ENCODE results near the gene CLIC1. TPM values are rescaled to one million over a fixed set of nuclear protein-coding genes. Genes with fewer than 3 reads are reported as not detected.

The CLIC1 gene
- total RNA-seq = 20.0 TPM

DNA sequence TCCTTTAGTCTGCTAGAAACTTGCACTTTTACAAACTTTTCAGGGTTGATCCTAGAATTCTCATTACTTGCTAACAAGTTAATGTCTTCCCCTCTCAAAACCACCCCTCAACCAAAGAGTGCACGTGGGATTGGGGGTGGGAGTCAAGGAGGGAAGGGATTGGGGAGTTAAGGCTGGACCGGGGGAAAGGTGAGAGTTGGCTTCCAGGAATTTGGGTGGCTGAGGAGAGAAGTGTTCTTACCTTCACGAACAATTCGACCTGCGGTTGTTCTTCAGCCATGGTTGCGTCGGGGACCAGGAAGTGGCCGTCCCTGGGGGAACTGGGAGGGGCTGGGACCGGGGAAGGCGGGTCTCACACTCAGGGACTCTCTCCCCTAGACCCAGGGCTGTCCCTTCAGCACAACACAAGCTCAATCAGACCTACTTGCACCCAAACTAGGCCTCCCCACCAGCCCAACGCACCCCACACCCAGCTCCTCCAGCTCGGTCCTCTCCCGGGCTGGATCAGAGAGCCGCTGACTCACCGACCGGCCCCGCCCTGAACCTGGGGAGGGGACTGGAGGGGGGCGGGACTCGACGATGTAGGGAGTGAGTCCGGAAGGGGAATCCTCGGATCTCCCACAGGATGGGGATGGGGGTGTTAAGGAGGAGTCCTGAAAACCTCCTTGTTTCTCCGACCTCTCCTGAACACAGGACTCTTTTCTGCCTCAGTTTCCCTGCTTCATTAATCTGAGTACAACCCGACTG is at the start of gene CLIC1:
Gene CLIC1 (minus strand): TSS at position 510 of the 747 bp plus-strand sequence. CDS start 230 bp downstream, at position 280.

DNA sequence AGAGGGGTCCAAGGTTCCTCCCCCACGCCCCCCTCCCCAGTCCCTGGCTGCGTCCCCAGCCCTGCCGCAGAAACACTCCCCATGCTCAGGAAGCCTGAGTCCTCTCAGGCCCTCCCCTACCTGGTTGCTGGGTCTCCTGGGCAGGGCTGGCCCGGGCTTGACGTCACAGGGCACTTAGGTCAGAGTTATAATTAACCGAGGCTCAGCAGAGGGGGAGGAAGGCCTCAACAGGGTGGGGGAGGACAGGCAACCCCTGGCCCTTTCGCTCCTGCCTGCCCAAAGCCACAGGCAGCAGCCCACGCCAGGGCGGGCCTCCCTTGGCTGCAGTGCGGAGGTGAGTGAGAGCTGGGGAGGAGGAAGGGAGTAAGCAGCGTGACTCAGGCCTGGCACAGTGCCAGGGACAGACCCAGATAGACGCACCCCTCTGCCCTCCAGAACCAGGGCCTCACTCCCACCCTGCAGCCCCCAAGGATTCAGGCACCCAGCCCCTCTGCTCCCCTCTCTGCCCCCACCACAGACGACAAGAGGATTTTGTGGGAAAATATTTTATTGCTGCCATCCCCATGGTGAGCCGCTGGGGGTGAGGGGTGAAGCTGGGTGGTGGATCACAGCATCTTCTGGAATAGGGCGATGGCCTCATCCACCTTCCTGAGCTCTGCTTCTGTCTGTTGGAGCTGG is 40.8 kb upstream of the CLIC1 start, which contains the start of gene VWA7:
Gene VWA7 (minus strand): TSS at position 340 of the 678 bp plus-strand sequence. CDS start 549 bp downstream, outside the sequence.

DNA sequence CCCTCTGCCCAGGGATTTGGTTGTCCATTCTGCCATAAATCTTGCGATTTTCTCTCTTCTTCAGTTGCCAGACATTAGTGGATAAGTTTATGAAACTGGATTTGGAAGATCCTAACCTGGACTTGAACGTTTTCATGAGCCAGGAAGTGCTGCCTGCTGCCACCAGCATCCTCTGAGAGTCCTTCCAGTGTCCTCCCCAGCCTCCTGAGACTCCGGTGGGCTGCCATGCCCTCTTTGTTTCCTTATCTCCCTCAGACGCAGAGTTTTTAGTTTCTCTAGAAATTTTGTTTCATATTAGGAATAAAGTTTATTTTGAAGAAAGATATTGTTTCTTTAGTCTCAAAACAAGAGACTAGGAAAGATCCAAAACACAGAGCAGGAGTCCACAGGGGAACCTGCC is 26.0 kb upstream of the CLIC1 start, which contains the start of gene SAPCD1:
Gene SAPCD1 (plus strand): TSS at position 301 of the 400 bp plus-strand sequence. CDS start 399 bp downstream, outside the sequence.

DNA sequence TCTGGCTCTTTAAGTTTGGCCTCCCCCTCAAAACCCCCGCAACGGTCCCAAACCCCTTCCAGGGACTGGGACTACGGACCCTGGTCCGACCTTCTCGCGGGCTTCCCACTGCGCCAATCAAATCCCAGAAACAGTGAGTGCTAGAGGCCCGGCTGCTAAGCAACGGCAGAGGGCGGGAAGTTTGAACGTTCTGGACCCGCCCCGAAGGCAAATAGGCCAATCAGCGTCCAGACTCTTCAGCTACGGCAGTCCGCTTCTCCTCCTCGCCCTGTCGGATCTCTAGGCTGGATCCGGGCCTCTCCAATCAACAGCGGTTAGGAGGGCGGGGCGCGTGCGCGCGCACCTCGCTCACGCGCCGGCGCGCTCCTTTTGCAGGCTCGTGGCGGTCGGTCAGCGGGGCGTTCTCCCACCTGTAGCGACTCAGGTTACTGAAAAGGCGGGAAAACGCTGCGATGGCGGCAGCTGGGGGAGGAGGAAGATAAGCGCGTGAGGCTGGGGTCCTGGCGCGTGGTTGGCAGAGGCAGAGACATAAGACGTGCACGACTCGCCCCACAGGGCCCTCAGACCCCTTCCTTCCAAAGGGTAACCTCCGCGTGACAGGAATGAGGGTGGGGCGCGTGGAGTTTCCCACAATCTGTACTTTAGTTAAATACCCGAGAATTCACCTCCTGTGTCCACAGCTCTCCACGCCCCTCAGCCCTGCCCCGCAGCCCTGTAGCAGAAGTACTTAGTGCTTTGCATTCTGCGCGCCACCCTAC is 3.5 kb upstream of the CLIC1 start, which contains the start of gene MSH5:
Gene MSH5 (plus strand): TSS at position 367 of the 758 bp plus-strand sequence. CDS start 462 bp downstream, outside the sequence.

DNA sequence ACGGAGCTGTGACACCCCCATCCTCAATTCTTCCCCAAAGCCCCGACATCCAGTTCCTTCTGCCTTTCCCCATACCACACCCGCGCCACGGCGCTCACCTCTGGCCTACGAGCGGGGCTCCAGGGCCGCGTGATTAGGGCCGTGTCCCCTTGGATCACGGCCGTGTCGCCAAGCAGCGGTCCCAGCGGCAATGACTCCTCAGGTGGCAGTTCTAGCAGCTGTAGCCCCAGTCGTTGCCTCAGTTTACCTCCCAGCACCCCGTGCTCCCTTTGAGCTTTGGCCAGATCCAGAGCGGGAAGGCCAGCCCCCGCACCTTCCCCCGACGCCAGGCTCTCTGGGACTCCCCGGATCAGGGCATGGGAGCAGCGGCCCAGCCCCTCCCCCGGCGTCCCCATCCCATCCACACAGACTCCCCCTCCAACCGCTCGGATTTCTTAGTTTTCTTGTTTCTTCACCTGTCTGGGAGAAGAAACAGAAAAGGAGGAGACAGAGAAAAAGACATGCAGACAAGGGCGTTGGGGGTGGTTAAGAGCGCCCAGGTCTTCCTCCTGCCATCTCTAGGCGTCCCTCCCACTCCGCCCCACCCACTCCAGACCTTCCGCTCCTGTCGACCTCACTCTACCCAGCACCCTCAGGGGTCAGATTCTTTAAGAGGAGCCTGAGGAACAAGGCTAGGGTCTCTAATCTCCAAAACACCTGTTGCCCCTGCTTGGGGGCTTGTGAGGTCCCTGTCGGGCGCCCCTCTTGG is 7.4 kb downstream of the CLIC1 start, which contains the start of gene DDAH2:
Gene DDAH2 (minus strand): TSS at position 533 of the 748 bp plus-strand sequence. CDS start 138 bp downstream, at position 395.

DNA sequence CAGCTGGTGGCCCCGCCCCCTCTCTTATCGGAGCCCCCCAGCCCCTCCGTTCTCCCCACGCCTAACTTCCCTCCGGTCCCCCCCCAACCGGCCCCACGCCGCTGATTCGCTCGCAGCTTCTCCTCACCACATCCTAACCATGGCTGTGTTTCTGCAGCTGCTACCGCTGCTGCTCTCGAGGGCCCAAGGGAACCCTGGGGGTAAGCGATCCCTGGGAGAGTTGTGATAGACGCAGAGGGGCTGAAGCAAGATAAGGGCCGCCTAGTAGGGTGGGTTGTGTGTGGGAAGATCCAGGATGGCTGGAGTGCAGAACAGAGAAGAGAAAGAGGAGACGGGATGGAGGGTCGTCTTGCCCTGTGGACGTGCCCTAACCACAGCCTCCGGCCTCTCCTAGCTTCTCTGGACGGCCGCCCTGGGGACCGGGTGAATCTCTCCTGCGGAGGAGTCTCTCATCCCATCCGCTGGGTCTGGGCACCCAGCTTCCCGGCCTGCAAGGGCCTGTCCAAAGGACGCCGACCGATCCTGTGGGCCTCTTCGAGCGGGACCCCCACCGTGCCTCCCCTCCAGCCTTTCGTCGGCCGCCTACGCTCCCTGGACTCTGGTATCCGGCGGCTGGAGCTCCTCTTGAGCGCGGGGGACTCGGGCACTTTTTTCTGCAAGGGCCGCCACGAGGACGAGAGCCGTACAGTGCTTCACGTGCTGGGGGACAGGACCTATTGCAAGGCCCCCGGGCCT is 12.9 kb downstream of the CLIC1 start, which contains the start of gene MPIG6B:
Gene MPIG6B (plus strand): TSS at position 129 of the 735 bp plus-strand sequence. CDS start 11 bp downstream, at position 140.

DNA sequence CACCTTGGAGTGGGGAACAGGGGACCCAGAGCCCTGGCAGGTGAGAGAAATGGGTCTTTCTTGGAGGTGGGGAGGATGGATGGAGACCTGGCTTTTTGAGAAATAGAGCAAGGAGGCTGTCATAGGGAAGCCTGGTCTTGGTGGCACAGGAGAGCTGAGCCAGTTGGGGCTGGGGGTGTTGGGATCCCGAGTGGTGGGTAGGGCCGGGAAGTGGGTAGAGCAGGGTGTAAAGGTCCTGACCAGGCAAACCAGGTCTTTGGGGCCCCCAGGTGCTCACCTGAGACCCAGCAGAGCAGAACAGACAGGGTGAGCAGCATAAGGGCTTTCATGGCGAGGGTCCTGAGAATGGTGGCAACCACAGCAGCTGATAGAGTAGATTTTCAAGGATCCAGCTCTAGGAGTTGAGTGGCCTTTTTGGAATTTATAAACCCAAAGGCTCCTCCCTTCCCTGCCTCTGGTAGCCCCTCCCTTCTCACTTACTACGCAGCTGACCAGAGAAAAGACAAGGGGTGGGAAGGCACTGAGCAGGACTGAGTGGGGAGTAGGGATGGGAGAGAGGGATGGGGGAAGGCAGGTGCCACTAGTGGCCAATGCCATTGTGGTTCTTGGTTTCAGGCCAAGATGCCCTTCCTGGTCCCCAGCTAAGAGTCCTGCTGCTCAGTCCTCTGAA is 14.8 kb downstream of the CLIC1 start, which contains the start of gene LY6G6C:
Gene LY6G6C (minus strand): TSS at position 396 of the 670 bp plus-strand sequence. CDS start 67 bp downstream, at position 329.

DNA sequence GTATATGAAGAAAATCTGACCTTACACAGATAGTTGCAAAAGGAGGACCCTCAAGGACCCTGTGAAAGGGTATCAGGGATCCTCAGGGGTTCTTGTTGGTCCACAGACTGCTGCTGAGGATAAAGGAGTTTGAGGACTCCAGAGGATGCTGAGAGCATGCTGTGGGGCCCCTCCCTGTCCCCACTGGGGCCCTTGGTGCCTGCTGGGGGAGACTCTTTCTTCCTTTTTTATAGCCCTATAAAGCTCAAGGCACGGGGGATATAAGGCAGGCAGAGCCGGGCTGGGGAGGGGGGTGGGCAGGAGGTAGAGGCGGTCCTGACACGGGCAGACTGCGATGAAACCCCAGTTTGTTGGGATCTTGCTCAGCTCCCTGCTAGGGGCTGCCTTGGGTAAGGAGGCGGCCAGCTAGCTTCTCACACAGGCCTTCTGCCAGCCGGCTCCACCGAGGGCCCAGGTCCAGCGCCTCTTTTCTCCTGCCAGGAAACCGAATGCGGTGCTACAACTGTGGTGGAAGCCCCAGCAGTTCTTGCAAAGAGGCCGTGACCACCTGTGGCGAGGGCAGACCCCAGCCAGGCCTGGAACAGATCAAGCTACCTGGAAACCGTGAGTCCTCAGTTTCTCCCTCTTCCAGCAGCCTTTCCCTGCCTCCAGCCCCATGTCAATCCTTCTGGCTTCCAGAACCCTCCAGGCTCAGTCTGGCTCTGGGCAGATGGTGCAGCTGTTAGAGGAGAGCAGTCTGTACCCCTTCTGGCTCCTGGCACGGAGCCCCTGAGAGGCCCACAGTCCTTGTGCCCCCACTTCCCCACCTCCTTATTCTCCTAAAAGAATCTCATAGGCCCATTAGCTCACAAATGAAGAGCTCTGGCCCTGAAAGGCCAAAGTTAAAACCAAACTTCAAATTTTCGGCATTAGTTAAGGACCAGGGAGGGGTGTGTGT is 21.0 kb downstream of the CLIC1 start, which contains the start of gene LY6G6D:
Gene LY6G6D (plus strand): TSS at position 327 of the 937 bp plus-strand sequence. CDS start 8 bp downstream, at position 335.

DNA sequence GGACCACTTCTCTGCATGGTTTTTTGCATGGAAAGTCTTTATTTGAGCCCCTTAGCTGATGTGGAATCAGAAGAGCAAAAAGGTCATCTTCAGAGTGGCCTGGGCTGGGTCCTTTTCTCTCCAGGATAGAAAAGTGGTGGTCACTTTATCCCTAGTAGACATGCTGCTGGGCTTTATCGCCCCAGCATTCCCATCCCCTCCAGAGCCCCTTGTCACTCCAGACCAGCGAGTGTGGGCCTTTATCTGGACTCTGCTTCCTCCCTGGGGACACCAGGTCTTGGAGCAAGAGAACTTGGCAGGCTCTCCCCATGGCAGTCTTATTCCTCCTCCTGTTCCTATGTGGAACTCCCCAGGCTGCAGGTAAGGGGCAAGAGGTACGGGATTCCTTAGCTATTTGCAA is 29.7 kb downstream of the CLIC1 start, which contains the start of gene LY6G6F:
Gene LY6G6F (plus strand): TSS at position 268 of the 400 bp plus-strand sequence. CDS start 41 bp downstream, at position 309.

DNA sequence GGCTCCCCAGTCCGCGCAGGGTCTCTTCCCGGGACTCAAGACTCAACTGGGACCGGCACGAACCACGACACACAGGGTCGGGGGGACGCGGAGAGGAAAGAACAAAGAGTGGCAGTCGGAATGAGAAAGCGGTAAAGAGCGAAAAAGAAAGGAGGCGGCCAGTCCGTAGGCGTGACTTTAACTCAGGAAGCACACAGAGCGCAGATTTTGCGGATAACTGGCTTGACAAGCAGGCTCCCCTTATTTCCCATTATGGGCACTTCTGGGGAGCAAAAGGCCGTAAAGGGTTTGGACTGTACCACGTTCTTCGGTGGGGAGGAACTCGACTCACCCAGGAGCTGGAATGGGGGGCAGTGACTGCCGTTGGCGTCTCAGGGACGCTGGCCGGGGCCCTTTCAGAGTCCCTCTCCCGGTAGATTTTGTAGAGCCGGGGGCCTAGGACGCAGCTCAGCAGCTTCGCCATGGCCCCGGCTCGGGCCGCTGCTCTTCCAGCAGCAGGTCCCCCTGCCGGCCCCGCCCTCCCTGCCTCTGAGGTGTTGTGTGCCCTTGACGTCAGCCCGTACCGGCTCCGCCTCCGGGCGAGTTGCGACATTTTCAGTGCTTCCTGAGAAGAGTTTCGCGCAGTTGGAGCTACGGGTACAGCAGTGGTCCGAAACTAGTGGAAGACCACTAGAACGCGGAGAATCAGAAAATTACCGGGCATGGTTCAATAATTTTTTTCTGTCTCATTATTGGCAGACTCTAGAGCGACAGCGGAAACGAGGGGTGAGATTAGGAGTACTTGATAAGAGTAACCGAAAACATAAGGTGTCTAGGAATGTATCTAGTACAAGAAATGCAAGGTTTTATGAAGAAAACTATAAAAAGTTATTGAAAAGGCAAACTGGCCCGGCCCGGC is 33.3 kb downstream of the CLIC1 start, which contains the start of gene ABHD16A:
Gene ABHD16A (minus strand): TSS at position 506 of the 898 bp plus-strand sequence. CDS start 43 bp downstream, at position 463.

Small RNA genes lying within 50 kb of the gene (small RNA-seq; reads per million reads assigned to genes)
- gene LY6G6D (ENCODE audit: low replicate concordance) = not detected
- gene MIR4646 (ENCODE audit: low replicate concordance) = not detected
- not detected for gene MSH5-SAPCD1 (ENCODE audit: low replicate concordance)
- not detected for gene RF00019 (ENCODE audit: low replicate concordance)
- not detected for gene RNU6-850P (ENCODE audit: low replicate concordance)
- not detected for gene SAPCD1 (ENCODE audit: low replicate concordance)

Other genes with a start within 250 kb of the CLIC1 start
- 0.31 TPM for gene MICB, start 238.4 kb downstream of the CLIC1 start, total RNA-seq
- not detected for gene MCCD1, start 207.6 kb downstream of the CLIC1 start, total RNA-seq
- gene DDX39B, start 194.5 kb downstream of the CLIC1 start, total RNA-seq = 296 TPM
- gene ATP6V1G2, start 189.9 kb downstream of the CLIC1 start, total RNA-seq = 58.8 TPM
- gene NFKBIL1, start 188.9 kb downstream of the CLIC1 start, total RNA-seq = 15.3 TPM
- not detected for gene LTA, start 164.2 kb downstream of the CLIC1 start, total RNA-seq
- gene TNF, start 161.0 kb downstream of the CLIC1 start, total RNA-seq = not detected
- not detected for gene LTB, start 154.1 kb downstream of the CLIC1 start, total RNA-seq
- gene LST1, start 150.3 kb downstream of the CLIC1 start, total RNA-seq = not detected
- not detected for gene NCR3, start 143.5 kb downstream of the CLIC1 start, total RNA-seq
- gene AIF1, start 121.3 kb downstream of the CLIC1 start, total RNA-seq = 3.4 TPM
- gene PRRC2A, start 115.8 kb downstream of the CLIC1 start, total RNA-seq = 94.8 TPM
- 177 TPM for gene BAG6, start 83.9 kb downstream of the CLIC1 start, total RNA-seq
- 2.2 TPM for gene APOM, start 80.6 kb downstream of the CLIC1 start, total RNA-seq
- gene C6orf47, start 75.8 kb downstream of the CLIC1 start, total RNA-seq = 17.2 TPM
- gene GPANK1, start 71.5 kb downstream of the CLIC1 start, total RNA-seq = 11.3 TPM
- 83.6 TPM for gene CSNK2B, start 70.5 kb downstream of the CLIC1 start, total RNA-seq
- gene LY6G5B, start 66.6 kb downstream of the CLIC1 start, total RNA-seq = 13.5 TPM
- 5.6 TPM for gene LY6G5C, start 55.5 kb downstream of the CLIC1 start, total RNA-seq
- gene ABHD16A, start 33.2 kb downstream of the CLIC1 start, total RNA-seq = 67.9 TPM
- not detected for gene LY6G6F, start 29.7 kb downstream of the CLIC1 start, total RNA-seq
- gene LY6G6D, start 21.2 kb downstream of the CLIC1 start, total RNA-seq = not detected
- not detected for gene LY6G6C, start 14.8 kb downstream of the CLIC1 start, total RNA-seq
- gene MPIG6B, start 13.2 kb downstream of the CLIC1 start, total RNA-seq = not detected
- gene DDAH2, start 7.2 kb downstream of the CLIC1 start, total RNA-seq = 126 TPM
- gene MSH5, start 3.5 kb upstream of the CLIC1 start, total RNA-seq = 14.1 TPM
- gene SAPCD1, start 26.1 kb upstream of the CLIC1 start, total RNA-seq = 1.3 TPM
- gene VWA7, start 40.8 kb upstream of the CLIC1 start, total RNA-seq = 0.31 TPM
- 57.9 TPM for gene VARS1, start 59.2 kb upstream of the CLIC1 start, total RNA-seq
- gene LSM2, start 70.4 kb upstream of the CLIC1 start, total RNA-seq = 15.3 TPM
- gene HSPA1L, start 78.8 kb upstream of the CLIC1 start, total RNA-seq = 3.1 TPM
- 170 TPM for gene HSPA1A, start 79.0 kb upstream of the CLIC1 start, total RNA-seq
- 217 TPM for gene HSPA1B, start 91.2 kb upstream of the CLIC1 start, total RNA-seq
- gene NEU1, start 126.3 kb upstream of the CLIC1 start, total RNA-seq = 17.5 TPM
- gene SLC44A4, start 142.5 kb upstream of the CLIC1 start, total RNA-seq = not detected
- gene EHMT2, start 161.2 kb upstream of the CLIC1 start, total RNA-seq = 114 TPM
- 31.0 TPM for gene ZBTB12, start 165.6 kb upstream of the CLIC1 start, total RNA-seq
- gene C2, start 191.2 kb upstream of the CLIC1 start, total RNA-seq = 3.1 TPM
- 1.9 TPM for gene CFB, start 209.6 kb upstream of the CLIC1 start, total RNA-seq
- gene NELFE, start 222.4 kb upstream of the CLIC1 start, total RNA-seq = 46.6 TPM
- 66.7 TPM for gene SKIC2, start 222.6 kb upstream of the CLIC1 start, total RNA-seq
- gene DXO, start 235.6 kb upstream of the CLIC1 start, total RNA-seq = 10.0 TPM
- 20.7 TPM for gene C4A, start 245.5 kb upstream of the CLIC1 start, total RNA-seq